Measurements from ENCODE around the gene C4B. TPM values are rescaled to one million over a fixed set of nuclear protein-coding genes. Genes with fewer than 3 reads are reported as not detected.
"Not testable (repeated sequence)": the region's sequence is repeated elsewhere in the genome, so short reads cannot be mapped to it uniquely, and the experiment has no call there.

C4B gene
- total RNA-seq: 10 to 100 TPM in 1 of 4 donors, 1 to 10 TPM in 3; 5.1 to 17.3 (median 8.9) TPM

DNA sequence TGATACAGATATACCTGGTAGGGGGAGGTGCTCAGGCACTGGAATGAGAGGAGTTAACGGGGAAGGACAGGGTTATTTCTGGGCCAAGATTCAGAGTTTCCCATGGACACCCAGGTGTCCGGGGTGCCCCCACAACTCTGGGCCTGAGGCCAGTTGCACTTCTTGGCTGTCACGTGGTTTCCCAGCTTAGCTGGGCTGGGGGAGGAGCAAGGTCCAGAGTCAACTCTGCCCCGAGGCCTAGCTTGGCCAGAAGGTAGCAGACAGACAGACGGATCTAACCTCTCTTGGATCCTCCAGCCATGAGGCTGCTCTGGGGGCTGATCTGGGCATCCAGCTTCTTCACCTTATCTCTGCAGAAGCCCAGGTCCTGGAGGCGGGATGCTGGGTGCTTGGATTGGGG is at the start of gene C4B:
TSS of gene C4B (plus strand) at position 249 of the 400 bp plus-strand sequence. CDS start at position 300, 51 bp downstream.
- TF ChIP-seq, protein P1, sequence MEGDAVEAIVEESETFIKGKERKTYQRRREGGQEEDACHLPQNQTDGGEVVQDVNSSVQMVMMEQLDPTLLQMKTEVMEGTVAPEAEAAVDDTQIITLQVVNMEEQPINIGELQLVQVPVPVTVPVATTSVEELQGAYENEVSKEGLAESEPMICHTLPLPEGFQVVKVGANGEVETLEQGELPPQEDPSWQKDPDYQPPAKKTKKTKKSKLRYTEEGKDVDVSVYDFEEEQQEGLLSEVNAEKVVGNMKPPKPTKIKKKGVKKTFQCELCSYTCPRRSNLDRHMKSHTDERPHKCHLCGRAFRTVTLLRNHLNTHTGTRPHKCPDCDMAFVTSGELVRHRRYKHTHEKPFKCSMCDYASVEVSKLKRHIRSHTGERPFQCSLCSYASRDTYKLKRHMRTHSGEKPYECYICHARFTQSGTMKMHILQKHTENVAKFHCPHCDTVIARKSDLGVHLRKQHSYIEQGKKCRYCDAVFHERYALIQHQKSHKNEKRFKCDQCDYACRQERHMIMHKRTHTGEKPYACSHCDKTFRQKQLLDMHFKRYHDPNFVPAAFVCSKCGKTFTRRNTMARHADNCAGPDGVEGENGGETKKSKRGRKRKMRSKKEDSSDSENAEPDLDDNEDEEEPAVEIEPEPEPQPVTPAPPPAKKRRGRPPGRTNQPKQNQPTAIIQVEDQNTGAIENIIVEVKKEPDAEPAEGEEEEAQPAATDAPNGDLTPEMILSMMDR (IDR thresholded peaks at IDR 0.05; ENCODE audit: low read depth): not testable (repeated sequence)

DNA sequence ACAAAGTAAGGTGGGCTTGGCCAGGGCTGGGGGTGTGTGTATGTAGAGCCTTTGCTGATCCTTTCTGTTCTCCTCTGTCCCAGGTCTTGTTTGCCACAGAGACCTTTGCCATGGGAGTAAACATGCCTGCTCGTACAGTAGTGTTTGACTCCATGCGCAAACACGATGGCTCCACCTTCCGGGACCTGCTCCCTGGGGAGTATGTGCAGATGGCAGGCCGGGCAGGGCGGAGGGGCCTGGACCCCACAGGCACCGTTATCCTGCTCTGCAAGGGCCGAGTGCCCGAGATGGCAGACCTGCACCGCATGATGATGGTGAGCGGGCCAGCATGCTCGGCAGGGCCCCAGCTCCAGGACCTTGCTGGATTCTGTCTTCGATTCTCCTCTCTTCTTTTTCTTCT is 48.9 kb upstream of the C4B start:
- TF ChIP-seq, protein P1 (IDR thresholded peaks at IDR 0.05; ENCODE audit: low read depth): no peak

DNA sequence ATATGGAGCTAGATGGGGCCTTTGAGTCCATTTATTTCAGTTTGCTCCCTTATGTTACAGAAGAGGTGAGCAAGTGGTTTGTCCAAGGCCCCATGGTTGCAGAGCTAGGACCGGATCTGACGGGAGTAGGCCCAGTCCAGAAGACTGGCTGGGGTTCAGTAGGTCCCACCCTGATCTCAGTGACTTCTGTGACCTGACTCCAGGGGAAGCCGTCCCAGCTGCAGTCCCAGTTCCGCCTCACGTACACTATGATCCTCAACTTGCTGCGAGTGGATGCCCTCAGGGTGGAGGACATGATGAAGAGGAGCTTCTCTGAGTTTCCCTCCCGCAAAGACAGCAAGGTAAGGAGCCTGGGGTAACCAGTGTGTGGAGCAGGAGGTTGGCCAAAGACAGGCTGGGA is 48.1 kb upstream of the C4B start:
- TF ChIP-seq, protein P1 (IDR thresholded peaks at IDR 0.05; ENCODE audit: low read depth): no peak

DNA sequence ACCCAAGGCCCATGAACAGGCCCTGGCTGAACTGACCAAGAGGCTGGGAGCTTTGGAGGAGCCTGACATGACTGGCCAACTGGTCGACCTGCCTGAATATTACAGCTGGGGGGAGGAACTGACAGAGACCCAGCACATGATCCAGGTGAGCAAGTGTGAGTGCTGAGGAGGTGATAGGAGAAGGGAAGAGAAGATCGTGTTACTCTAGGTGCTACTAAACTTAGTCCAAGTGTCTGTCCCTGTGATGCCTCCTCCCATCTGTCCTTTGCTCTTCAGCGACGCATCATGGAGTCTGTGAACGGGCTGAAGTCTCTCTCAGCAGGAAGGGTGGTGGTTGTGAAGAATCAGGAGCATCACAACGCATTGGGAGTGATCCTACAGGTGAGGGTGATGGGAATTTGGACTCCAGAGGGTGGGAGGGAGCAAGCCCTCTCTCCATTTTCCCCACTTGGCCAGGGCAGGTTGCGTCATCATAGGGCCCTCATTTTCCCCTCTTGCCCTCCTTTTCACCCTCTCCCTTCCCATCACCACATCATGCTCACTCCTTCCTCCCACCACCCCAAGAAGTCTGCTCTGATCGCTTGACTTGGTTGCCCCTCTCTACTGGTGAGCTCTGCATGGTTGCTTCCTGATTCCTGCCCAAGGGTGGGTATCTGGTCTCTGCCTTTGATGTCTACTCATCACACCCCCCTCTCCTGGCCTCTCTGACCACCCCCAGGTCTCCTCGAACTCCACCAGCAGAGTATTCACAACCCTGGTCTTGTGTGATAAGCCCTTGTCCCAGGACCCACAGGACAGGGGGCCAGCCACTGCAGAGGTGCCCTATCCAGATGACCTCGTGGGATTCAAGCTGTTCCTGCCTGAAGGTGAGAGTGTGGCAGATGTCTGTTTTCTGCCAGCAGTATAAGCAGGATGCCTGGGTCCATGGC is 47.3 kb upstream of the C4B start:
- TF ChIP-seq, protein P1 (IDR thresholded peaks at IDR 0.05; ENCODE audit: low read depth): no peak

DNA sequence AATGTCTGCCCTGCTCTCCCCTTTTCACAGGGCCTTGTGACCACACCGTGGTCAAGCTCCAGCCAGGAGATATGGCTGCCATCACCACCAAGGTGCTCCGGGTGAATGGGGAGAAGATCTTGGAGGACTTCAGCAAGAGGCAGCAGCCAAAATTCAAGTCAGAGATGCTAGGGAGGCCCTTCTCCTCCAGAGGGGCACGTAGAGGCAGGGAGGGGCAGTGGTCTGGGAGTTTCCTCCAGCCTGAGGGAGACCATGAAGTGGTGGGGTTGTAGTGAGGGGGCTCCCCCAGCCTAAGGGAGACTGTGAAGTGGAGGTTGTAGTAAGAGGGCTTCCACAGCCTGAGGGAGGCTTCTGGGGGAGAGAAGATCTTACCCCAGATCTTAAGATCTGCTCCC is 46.7 kb upstream of the C4B start:
- TF ChIP-seq, protein P1 (IDR thresholded peaks at IDR 0.05; ENCODE audit: low read depth): no peak

DNA sequence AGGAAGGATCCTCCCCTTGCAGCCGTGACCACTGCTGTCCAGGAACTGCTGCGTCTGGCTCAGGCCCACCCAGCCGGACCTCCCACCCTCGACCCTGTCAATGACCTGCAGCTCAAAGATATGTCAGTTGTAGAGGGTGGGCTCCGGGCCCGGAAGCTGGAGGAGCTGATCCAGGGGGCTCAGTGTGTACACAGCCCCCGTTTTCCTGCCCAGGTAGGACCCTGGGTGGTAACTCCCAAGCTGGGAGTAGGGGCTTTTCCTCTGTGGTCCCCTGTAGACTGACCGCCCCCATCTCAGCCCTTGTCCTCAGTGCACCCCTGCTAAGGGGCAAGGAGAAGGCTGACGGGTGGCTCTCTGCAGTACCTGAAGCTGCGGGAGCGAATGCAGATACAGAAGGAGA is 46.3 kb upstream of the C4B start:
- TF ChIP-seq, protein P1 (IDR thresholded peaks at IDR 0.05; ENCODE audit: low read depth): no peak

DNA sequence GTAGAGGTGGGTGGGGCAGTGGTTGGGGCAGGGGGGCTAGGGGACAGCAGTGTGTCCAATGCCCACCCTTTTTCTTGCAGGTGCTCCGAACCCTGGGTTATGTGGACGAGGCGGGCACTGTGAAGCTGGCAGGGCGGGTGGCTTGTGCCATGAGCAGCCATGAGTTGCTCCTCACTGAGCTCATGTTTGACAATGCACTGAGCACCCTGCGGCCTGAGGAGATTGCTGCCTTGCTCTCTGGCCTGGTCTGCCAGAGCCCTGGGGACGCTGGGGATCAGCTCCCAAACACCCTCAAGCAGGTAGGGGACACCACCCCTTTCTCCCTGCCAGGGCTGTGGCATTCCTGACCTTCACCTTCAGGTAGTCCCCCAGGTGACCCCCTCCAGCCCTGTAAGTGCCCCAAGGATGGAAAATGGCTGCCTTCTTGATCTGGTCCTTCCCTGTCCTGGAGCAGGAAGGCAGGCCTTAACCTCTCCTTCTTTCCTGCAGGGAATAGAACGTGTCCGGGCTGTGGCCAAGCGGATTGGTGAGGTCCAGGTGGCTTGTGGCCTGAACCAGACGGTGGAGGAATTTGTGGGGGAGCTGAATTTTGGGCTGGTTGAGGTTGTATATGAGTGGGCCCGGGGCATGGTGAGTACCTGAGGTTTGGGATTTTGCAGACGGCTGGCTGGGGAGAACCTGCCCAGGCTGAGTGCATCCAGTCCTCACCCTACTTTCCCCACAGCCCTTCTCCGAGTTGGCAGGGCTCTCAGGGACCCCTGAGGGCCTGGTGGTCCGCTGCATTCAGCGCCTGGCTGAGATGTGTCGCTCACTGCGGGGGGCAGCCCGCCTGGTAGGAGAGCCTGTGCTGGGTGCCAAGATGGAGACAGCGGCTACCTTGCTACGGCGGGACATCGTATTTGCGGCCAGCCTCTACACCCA is 45.5 kb upstream of the C4B start:
- TF ChIP-seq, protein P1 (IDR thresholded peaks at IDR 0.05; ENCODE audit: low read depth): no peak

Measured in subcutaneous adipose tissue (tissue), 4 donors.